SK-N-SH treated with all-trans-retinoic acid at 6 μM for 48 hours (cell line): ENCODE results near the gene COX5A.

Experiments
- BACH2 ChIP-seq: fragments of 250-450 bp; sonication (Bioruptor Pico); IDR thresholded peaks from 2 replicates; pipeline ENCODE4 v1.9.0; 2021; ENCODE audit warnings: mild to moderate bottlenecking, borderline replicate concordance
- ZFP30 ChIP-seq: fragments of 450-650 bp; formaldehyde crosslinking; IDR thresholded peaks from 2 replicates; pipeline ENCODE4 v1.5.0; 2022; ENCODE audit warnings: mild to moderate bottlenecking, moderate library complexity
- ZNF565 ChIP-seq: fragments of 450-650 bp; formaldehyde crosslinking; conservative IDR thresholded peaks from 2 replicates; pipeline ENCODE4 v1.5.0; 2020; ENCODE audit warnings: low read depth, mild to moderate bottlenecking, moderate library complexity
- ZNF70 ChIP-seq: fragments of 450-650 bp; formaldehyde crosslinking; IDR thresholded peaks from 2 replicates; pipeline ENCODE4 v1.5.0; 2020; ENCODE audit warnings: mild to moderate bottlenecking, moderate library complexity
- TF ChIP-seq, protein P1 (sequence below): fragments of 250-450 bp; sonication (Bioruptor Pico); IDR thresholded peaks from 2 replicates; pipeline ENCODE4 v1.8.0; 2021; ENCODE audit warnings: low read depth, mild to moderate bottlenecking, moderate library complexity, borderline replicate concordance
- TF ChIP-seq, protein P2 (sequence below): fragments of 250-450 bp; sonication (Bioruptor Pico); IDR thresholded peaks from 2 replicates; pipeline ENCODE4 v1.8.0; 2020; ENCODE audit warnings: mild to moderate bottlenecking, moderate library complexity, borderline replicate concordance

DNA sequence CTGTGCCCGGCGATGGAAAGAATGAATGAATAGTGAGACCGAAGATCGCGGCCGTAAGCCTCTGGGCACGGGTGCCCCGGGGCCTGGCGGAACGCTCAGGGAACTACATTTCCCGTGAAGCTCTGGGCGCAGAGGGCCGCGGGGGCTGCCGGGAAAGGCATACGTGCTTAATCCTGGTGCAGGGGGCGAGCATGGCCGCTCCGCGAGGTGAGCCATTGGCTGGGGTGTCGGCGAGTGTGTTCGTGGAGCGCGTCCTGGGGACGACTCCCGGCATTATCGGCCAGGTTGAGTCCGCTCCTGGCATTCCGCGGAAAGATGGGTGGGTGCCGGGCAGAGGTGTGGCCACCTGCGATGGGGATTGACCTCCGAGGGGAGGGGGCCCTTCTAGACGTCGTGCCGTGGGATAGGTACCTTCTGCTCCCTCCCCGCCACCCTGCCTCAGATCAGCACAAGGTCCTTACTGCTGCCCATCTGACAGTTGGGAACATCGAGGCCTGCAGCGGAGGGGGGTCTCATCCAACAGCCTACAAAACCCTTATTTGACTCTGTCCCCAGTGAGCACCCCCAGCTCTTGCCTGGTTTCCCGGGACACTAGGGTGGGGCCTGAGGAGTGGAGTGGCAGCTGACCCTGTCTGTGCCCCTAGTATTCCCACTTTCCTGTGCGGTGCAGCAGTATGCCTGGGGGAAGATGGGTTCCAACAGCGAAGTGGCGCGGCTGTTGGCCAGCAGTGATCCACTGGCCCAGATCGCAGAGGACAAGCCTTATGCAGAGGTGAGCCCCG lies 47.8 kb downstream of the COX5A start, which contains the start of gene MPI:
- TF ChIP-seq, protein P1, sequence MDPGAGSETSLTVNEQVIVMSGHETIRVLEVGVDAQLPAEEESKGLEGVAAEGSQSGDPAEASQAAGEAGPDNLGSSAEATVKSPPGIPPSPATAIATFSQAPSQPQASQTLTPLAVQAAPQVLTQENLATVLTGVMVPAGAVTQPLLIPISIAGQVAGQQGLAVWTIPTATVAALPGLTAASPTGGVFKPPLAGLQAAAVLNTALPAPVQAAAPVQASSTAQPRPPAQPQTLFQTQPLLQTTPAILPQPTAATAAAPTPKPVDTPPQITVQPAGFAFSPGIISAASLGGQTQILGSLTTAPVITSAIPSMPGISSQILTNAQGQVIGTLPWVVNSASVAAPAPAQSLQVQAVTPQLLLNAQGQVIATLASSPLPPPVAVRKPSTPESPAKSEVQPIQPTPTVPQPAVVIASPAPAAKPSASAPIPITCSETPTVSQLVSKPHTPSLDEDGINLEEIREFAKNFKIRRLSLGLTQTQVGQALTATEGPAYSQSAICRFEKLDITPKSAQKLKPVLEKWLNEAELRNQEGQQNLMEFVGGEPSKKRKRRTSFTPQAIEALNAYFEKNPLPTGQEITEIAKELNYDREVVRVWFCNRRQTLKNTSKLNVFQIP (CRISPR knock-in tag) = no peak
- TF ChIP-seq ZNF70 (no peak), ZFP30 (CRISPR knock-in tag) (no peak), ZNF565 (CRISPR knock-in tag) (no peak), BACH2 (CRISPR knock-in tag) (no peak)
- TF ChIP-seq, protein P2, sequence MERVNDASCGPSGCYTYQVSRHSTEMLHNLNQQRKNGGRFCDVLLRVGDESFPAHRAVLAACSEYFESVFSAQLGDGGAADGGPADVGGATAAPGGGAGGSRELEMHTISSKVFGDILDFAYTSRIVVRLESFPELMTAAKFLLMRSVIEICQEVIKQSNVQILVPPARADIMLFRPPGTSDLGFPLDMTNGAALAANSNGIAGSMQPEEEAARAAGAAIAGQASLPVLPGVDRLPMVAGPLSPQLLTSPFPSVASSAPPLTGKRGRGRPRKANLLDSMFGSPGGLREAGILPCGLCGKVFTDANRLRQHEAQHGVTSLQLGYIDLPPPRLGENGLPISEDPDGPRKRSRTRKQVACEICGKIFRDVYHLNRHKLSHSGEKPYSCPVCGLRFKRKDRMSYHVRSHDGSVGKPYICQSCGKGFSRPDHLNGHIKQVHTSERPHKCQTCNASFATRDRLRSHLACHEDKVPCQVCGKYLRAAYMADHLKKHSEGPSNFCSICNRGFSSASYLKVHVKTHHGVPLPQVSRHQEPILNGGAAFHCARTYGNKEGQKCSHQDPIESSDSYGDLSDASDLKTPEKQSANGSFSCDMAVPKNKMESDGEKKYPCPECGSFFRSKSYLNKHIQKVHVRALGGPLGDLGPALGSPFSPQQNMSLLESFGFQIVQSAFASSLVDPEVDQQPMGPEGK (CRISPR knock-in tag) = no peak
